CD8-positive, alpha-beta memory T cell (primary cell): ENCODE data around the gene RET. TPM values are rescaled to one million over a fixed set of nuclear protein-coding genes. Genes with fewer than 3 reads are reported as not detected.

Experiments used
- CTCF ChIA-PET: fragments of 350-600 bp; sonication (Branson Sonifier 250); formaldehyde crosslinking; loops from one replicate; lab custom pipeline; 2021; ENCODE audit warnings: antibody characterized with exemption; lab: Charles Lee
- POLR2A ChIA-PET: fragments of 350-600 bp; sonication (Branson Sonifier 250); formaldehyde crosslinking; loops from one replicate; lab custom pipeline; 2021; ENCODE audit warnings: antibody characterized with exemption; lab: Charles Lee
- DNase-seq, 5 donors: peaks; one replicate each; pipeline versions ENCODE4 v3.0.0 to v3.0.0-alpha.2; 2020 to 2022; ENCODE audit warnings: mixed read lengths in 1 of 5
- H3K27ac ChIP-seq: one replicate; pipeline ENCODE4 v1.7.0; 2013; ENCODE audit warnings: low read depth, mild to moderate bottlenecking, low read length, moderate library complexity
- H3K27me3 ChIP-seq: 2 replicates; pipeline ENCODE4 v1.7.0; 2013; ENCODE audit warnings: low read length, mild to moderate bottlenecking; ENCODE audit not compliant: insufficient read depth, poor library complexity, severe bottlenecking
- H3K36me3 ChIP-seq: 2 replicates; pipeline ENCODE4 v1.7.0; 2013; ENCODE audit warnings: mild to moderate bottlenecking, low read length, moderate library complexity; ENCODE audit not compliant: insufficient read depth
- H3K4me1 ChIP-seq: 2 replicates; pipeline ENCODE4 v1.7.0; 2013; ENCODE audit warnings: mild to moderate bottlenecking, low read length, moderate library complexity; ENCODE audit not compliant: insufficient read depth
- H3K4me3 ChIP-seq: 2 replicates; pipeline ENCODE4 v1.7.0; 2013; ENCODE audit warnings: mild to moderate bottlenecking, low read length
- H3K9me3 ChIP-seq: 2 replicates; pipeline ENCODE4 v1.7.0; 2013; ENCODE audit warnings: mild to moderate bottlenecking, low read length
- H3K27ac Mint-ChIP-seq, 8 donors: one replicate each; pipeline ENCODE4 v1.8.0; 2020 to 2021; ENCODE audit warnings: mixed read lengths in 8 of 8, mild to moderate bottlenecking in 6 of 8, inconsistent platforms in 3 of 8, moderate library complexity in 3 of 8
- H3K27me3 Mint-ChIP-seq, 2 donors: one replicate each; pipeline ENCODE4 v1.8.0; 2020 to 2021; ENCODE audit warnings: mixed read lengths in 2 of 2, mild to moderate bottlenecking in 1 of 2, moderate library complexity in 1 of 2
- H3K36me3 Mint-ChIP-seq, 3 donors: one replicate each; pipeline ENCODE4 v1.8.0; 2020 to 2021; ENCODE audit warnings: mixed read lengths in 3 of 3, inconsistent platforms in 1 of 3, mild to moderate bottlenecking in 1 of 3
- H3K4me1 Mint-ChIP-seq, 3 donors: one replicate each; pipeline ENCODE4 v1.8.0; 2020 to 2021; ENCODE audit warnings: mixed read lengths in 3 of 3, inconsistent platforms in 1 of 3, mild to moderate bottlenecking in 1 of 3
- H3K4me3 Mint-ChIP-seq, 7 donors: one replicate each; pipeline ENCODE4 v1.8.0; 2020 to 2021; ENCODE audit warnings: mixed read lengths in 7 of 7, mild to moderate bottlenecking in 6 of 7, moderate library complexity in 4 of 7, inconsistent platforms in 2 of 7
- H3K9me3 Mint-ChIP-seq, 5 donors: one replicate each; pipeline ENCODE4 v1.8.0; 2020 to 2022; ENCODE audit warnings: mixed read lengths in 5 of 5, mild to moderate bottlenecking in 3 of 5, moderate library complexity in 2 of 5, inconsistent platforms in 1 of 5
- polyA plus RNA-seq: library from polyadenylated mRNA; unstranded; fragments of 300-500 nt; fragmentation: Illumina TruSeq; gene quantifications from one replicate; pipeline ENCODE4 v1.2.3, GENCODE V29; 2021
- total RNA-seq, 2 experiments: library from RNA; stranded (reverse); gene quantifications; one replicate each; pipeline ENCODE4 v1.2.3, GENCODE V29; 2021

The RET gene
- total and polyA plus RNA-seq, 3 experiments from 2014 or later, result 0.06 to 0.24 TPM; not detected in 1

GRCh38 chr10:43105102-43105955 is 28.5 kb downstream of the RET start:
- ChIA-PET CTCF (interaction anchor here (1.0 to 1.6 kb wide), 7 partner anchors 9 to 351 kb away, joined by 3 to 14 read pairs (median 4); no protein-coding TSS in a partner anchor), POLR2A (no interaction called here)
- H3K4me3 Mint-ChIP-seq, result peak overlapping the region in 6 of 7 donors; percentile 71 to 90 (median 76)
- H3K9me3 ChIP-seq, result no peaks in the 10 kb centered on the region
- no peaks in the 10 kb centered on the region for H3K36me3 ChIP-seq
- peaks cover 4% of the 10 kb centered on the region for H3K4me1 ChIP-seq
- no peaks in the 10 kb centered on the region for H3K9me3 Mint-ChIP-seq
- peaks cover 15 to 17% of the 10 kb centered on the region in 2 donors for H3K27me3 Mint-ChIP-seq
- peak overlapping the region; percentile 81 for H3K4me3 ChIP-seq
- peaks cover under 1% of the 10 kb centered on the region for H3K27me3 ChIP-seq
- no peak overlapping the region for H3K27ac ChIP-seq
- peaks cover 0 to 4% (median 4%) of the 10 kb centered on the region in 3 donors for H3K4me1 Mint-ChIP-seq
- H3K36me3 Mint-ChIP-seq, result no peaks in the 10 kb centered on the region
- peak; percentile 68 to 77 (median 71) for DNase-seq
- H3K27ac Mint-ChIP-seq, result peak overlapping the region in 1 of 8 donors; percentile 8

GRCh38 chr10:43105956-43106229 is 29.0 kb downstream of the RET start:
- no peak for DNase-seq
- Mint-ChIP-seq H3K27ac (no peak overlapping the region), H3K4me1 (peaks cover 0 to 4% (median 4%) of the 10 kb centered on the region in 3 donors), H3K9me3 (no peaks in the 10 kb centered on the region), H3K27me3 (peaks cover 15 to 17% of the 10 kb centered on the region in 2 donors), H3K36me3 (no peaks in the 10 kb centered on the region), H3K4me3 (peak overlapping the region in 2 of 7 donors; percentile 63 to 77)
- Histone ChIP-seq H3K4me1 (peaks cover 4% of the 10 kb centered on the region), H3K27me3 (no peaks in the 10 kb centered on the region), H3K9me3 (no peaks in the 10 kb centered on the region), H3K36me3 (no peaks in the 10 kb centered on the region), H3K27ac (no peak overlapping the region), H3K4me3 (no peak overlapping the region)
- CTCF ChIA-PET, result interaction anchor here (1.1 to 1.6 kb wide), 2 partner anchors 8 to 14 kb away, joined by 4 to 6 read pairs; no protein-coding TSS in a partner anchor
- POLR2A ChIA-PET, result no interaction called here

GRCh38 chr10:43106256-43107091 is 29.6 kb downstream of the RET start:
- Mint-ChIP-seq H3K36me3 (no peaks in the 10 kb centered on the region), H3K4me3 (peak overlapping the region in 3 of 7 donors; percentile 32 to 62 (median 53)), H3K9me3 (no peaks in the 10 kb centered on the region), H3K4me1 (peaks cover 0 to 4% (median 4%) of the 10 kb centered on the region in 3 donors), H3K27ac (peak overlapping the region in 2 of 8 donors; percentile 22 to 47), H3K27me3 (peaks cover 15 to 17% of the 10 kb centered on the region in 2 donors)
- Histone ChIP-seq H3K27me3 (no peaks in the 10 kb centered on the region), H3K27ac (no peak overlapping the region), H3K9me3 (no peaks in the 10 kb centered on the region), H3K4me3 (no peak overlapping the region), H3K4me1 (peaks cover 4% of the 10 kb centered on the region), H3K36me3 (no peaks in the 10 kb centered on the region)
- ChIA-PET POLR2A (no interaction called here), CTCF (interaction anchor here (1.1 to 1.6 kb wide), 2 partner anchors 8 to 14 kb away, joined by 4 to 6 read pairs; no protein-coding TSS in a partner anchor)
- DNase-seq, result no peak

GRCh38 chr10:43108951-43109350 is 32.1 kb downstream of the RET start:
- no peaks in the 10 kb centered on the region for H3K36me3 Mint-ChIP-seq
- Histone ChIP-seq H3K9me3 (no peaks in the 10 kb centered on the region), H3K27ac (no peak overlapping the region), H3K4me3 (no peak overlapping the region), H3K36me3 (no peaks in the 10 kb centered on the region), H3K4me1 (peaks cover 4% of the 10 kb centered on the region), H3K27me3 (no peaks in the 10 kb centered on the region)
- CTCF ChIA-PET, result no interaction called here
- peaks cover 1% of the 10 kb centered on the region in 2 donors for H3K27me3 Mint-ChIP-seq
- H3K9me3 Mint-ChIP-seq, result no peaks in the 10 kb centered on the region
- POLR2A ChIA-PET, result no interaction called here
- H3K4me1 Mint-ChIP-seq, result peaks cover 0 to 4% (median 2%) of the 10 kb centered on the region in 3 donors
- no peak for DNase-seq
- peak overlapping the region in 1 of 8 donors; percentile 14 for H3K27ac Mint-ChIP-seq
- no peak overlapping the region for H3K4me3 Mint-ChIP-seq

- Mint-ChIP-seq H3K27me3 (peaks cover 0 to 1% of the 10 kb centered on the region in 2 donors), H3K36me3 (no peaks in the 10 kb centered on the region), H3K27ac (peak overlapping the region in 1 of 8 donors; percentile 81), H3K4me3 (no peak overlapping the region), H3K4me1 (peaks cover 0 to 4% (median 2%) of the 10 kb centered on the region in 3 donors), H3K9me3 (no peaks in the 10 kb centered on the region)
- Histone ChIP-seq H3K4me1 (peaks cover 4% of the 10 kb centered on the region), H3K36me3 (no peaks in the 10 kb centered on the region), H3K4me3 (no peak overlapping the region), H3K27me3 (no peaks in the 10 kb centered on the region), H3K9me3 (no peaks in the 10 kb centered on the region), H3K27ac (no peak overlapping the region)
- no peak for DNase-seq
- POLR2A ChIA-PET, result no interaction called here
- CTCF ChIA-PET, result no interaction called here
These were observed 32.9 kb downstream of the RET start for GRCh38 chr10:43109671-43110249.

- Mint-ChIP-seq H3K27ac (no peak overlapping the region), H3K4me3 (no peak overlapping the region), H3K4me1 (peaks cover 0 to 2% (median 0%) of the 10 kb centered on the region in 3 donors), H3K9me3 (no peaks in the 10 kb centered on the region), H3K36me3 (no peaks in the 10 kb centered on the region), H3K27me3 (no peaks in the 10 kb centered on the region)
- DNase-seq, result no peak
- Histone ChIP-seq H3K27me3 (no peaks in the 10 kb centered on the region), H3K4me3 (no peak overlapping the region), H3K9me3 (no peaks in the 10 kb centered on the region), H3K4me1 (peaks cover 4% of the 10 kb centered on the region), H3K27ac (no peak overlapping the region), H3K36me3 (no peaks in the 10 kb centered on the region)
- ChIA-PET POLR2A (no interaction called here), CTCF (interaction anchor here (1.0 kb wide), 1 partner anchor 91 kb away, joined by 4 read pairs; no protein-coding TSS in a partner anchor)
These were observed 33.6 kb downstream of the RET start for GRCh38 chr10:43110338-43111071.

- H3K36me3 ChIP-seq, result no peaks in the 10 kb centered on the region
- no peak overlapping the region for H3K27ac Mint-ChIP-seq
- no peaks in the 10 kb centered on the region for H3K9me3 Mint-ChIP-seq
- no peak overlapping the region for H3K27ac ChIP-seq
- no peak overlapping the region for H3K4me3 ChIP-seq
- H3K4me1 ChIP-seq, result no peaks in the 10 kb centered on the region
- no peaks in the 10 kb centered on the region for H3K27me3 Mint-ChIP-seq
- no peak overlapping the region for H3K4me3 Mint-ChIP-seq
- ChIA-PET CTCF (interaction anchor here (1.0 kb wide), 1 partner anchor 91 kb away, joined by 4 read pairs; no protein-coding TSS in a partner anchor), POLR2A (no interaction called here)
- no peaks in the 10 kb centered on the region for H3K27me3 ChIP-seq
- no peaks in the 10 kb centered on the region for H3K9me3 ChIP-seq
- DNase-seq, result no peak
- no peaks in the 10 kb centered on the region for H3K4me1 Mint-ChIP-seq
- H3K36me3 Mint-ChIP-seq, result no peaks in the 10 kb centered on the region
These were observed 34.2 kb downstream of the RET start for GRCh38 chr10:43111101-43111500.
